GM13976 (cell line): Measurements from ENCODE around the gene CDH1.

Experiments used
- DNase-seq: peaks from one replicate; pipeline ENCODE4 v3.0.0; 2012; ENCODE audit warnings: low spot score
- in situ Hi-C: fragments of 300-500 bp; cut with MboI; formaldehyde crosslinking; loops from one replicate; pipeline ENCODE4 v1.12.0; 2022; ENCODE audit warnings: low sequenced_read_pairs, mixed read lengths, inconsistent platforms; ENCODE audit not compliant: unreplicated experiment
- TF ChIP-seq, protein P1 (sequence below): IDR thresholded peaks from 2 replicates; pipeline ENCODE4 v1.5.1; 2012; ENCODE audit warnings: borderline replicate concordance, mild to moderate bottlenecking; ENCODE audit not compliant: insufficient read depth; ENCODE audit errors: extremely low read depth, missing control alignments, control extremely low read depth

CDH1 gene

DNA sequence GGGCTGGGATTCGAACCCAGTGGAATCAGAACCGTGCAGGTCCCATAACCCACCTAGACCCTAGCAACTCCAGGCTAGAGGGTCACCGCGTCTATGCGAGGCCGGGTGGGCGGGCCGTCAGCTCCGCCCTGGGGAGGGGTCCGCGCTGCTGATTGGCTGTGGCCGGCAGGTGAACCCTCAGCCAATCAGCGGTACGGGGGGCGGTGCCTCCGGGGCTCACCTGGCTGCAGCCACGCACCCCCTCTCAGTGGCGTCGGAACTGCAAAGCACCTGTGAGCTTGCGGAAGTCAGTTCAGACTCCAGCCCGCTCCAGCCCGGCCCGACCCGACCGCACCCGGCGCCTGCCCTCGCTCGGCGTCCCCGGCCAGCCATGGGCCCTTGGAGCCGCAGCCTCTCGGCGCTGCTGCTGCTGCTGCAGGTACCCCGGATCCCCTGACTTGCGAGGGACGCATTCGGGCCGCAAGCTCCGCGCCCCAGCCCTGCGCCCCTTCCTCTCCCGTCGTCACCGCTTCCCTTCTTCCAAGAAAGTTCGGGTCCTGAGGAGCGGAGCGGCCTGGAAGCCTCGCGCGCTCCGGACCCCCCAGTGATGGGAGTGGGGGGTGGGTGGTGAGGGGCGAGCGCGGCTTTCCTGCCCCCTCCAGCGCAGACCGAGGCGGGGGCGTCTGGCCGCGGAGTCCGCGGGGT is at the start of gene CDH1:
Gene CDH1 (plus strand): TSS at position 247 of the 684 bp plus-strand sequence. CDS start 124 bp downstream, at position 371.
- TF ChIP-seq, protein P1, sequence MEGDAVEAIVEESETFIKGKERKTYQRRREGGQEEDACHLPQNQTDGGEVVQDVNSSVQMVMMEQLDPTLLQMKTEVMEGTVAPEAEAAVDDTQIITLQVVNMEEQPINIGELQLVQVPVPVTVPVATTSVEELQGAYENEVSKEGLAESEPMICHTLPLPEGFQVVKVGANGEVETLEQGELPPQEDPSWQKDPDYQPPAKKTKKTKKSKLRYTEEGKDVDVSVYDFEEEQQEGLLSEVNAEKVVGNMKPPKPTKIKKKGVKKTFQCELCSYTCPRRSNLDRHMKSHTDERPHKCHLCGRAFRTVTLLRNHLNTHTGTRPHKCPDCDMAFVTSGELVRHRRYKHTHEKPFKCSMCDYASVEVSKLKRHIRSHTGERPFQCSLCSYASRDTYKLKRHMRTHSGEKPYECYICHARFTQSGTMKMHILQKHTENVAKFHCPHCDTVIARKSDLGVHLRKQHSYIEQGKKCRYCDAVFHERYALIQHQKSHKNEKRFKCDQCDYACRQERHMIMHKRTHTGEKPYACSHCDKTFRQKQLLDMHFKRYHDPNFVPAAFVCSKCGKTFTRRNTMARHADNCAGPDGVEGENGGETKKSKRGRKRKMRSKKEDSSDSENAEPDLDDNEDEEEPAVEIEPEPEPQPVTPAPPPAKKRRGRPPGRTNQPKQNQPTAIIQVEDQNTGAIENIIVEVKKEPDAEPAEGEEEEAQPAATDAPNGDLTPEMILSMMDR = no peak
- in situ Hi-C loops = no loop called here
- DNase-seq = peak; percentile 65

DNA sequence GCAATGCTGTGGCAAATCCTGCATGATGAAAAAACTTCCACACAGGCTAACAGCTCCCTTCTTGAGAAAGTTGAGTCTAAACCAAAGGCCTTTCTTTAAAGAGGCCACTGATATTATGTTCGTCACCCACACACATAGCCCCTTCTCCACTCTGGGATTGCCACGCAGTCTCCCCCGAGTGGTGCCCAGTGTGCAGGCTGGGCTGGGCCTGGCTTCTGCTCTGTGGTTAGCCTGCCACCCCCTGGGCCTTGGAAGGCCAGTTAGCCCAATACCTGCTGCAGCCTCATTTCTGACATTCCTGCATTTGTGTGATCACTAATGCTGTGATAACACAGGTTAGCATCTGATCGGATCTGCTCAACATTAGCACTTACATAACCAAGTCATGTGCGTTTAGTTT is 47.2 kb upstream of the CDH1 start:
- TF ChIP-seq, protein P1 = no peak
- in situ Hi-C loops = no loop called here
- no peak for DNase-seq

DNA sequence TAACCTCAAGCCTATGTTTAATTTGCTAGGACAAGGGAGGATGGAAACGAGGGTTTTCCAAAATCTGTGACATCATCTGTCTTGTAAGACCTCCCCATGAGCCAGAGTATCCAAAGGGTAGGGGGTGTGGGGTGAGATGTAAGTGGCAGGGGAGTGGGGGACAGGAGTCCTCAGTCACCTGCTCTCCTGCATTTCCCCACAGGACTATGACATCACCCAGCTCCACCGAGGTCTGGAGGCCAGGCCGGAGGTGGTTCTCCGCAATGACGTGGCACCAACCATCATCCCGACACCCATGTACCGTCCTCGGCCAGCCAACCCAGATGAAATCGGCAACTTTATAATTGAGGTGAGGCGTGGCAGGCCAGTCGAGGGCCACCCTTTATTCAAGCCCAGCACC is 41.5 kb upstream of the CDH1 start:
- no peak for DNase-seq
- in situ Hi-C loops = no loop called here
- TF ChIP-seq, protein P1 = no peak

DNA sequence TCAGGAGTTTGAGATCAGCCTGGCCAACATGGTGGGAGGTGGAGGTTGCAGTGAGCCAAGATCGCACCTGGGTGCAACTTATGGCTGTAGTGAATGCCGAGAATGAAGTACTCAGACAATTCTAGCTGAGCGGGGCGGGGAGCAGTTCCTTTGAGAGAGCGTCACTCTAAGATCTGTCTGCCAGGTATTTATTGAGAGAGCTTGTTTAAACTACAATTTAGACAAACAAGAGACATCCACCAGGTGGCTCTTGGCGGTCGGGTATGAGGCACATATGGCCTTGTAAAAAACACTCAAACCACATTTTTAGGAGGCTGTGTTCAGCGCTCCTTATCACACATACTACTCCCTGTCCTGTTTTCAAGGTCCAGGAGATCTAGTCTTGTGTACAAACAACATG is 40.6 kb upstream of the CDH1 start:
- TF ChIP-seq, protein P1 = no peak
- DNase-seq = no peak

DNA sequence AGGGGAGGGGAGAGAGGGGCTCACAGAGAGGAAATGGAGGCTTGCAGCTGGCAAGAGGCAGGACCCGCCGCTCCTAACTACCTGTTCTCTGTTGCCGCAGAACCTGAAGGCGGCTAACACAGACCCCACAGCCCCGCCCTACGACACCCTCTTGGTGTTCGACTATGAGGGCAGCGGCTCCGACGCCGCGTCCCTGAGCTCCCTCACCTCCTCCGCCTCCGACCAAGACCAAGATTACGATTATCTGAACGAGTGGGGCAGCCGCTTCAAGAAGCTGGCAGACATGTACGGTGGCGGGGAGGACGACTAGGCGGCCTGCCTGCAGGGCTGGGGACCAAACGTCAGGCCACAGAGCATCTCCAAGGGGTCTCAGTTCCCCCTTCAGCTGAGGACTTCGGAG is 39.0 kb upstream of the CDH1 start:
- no peak for DNase-seq
- TF ChIP-seq, protein P1 = no peak
- in situ Hi-C loops = no loop called here

More for the DNA sequence above, 40.6 kb upstream of the CDH1 start:
- in situ Hi-C loops = no loop called here

DNA sequence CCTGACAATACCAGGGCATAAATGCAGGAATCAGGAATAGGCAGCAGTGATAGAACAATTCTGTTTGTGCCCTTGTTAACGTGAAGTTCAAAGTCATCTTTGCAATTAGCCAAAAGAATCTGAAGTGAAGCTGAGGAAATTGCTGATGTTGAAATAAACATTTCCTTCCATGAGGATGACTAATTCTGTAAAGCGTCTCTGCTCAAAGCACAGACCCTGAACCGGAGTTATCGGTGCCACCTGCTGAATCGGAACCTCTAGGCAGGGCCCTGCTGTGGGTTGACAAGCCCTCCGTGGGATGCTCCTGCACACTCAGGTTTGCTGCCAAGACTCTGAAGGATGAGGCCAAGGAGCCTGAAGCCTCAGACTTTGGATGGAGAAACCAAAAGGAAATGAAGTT is 37.0 kb upstream of the CDH1 start:
- in situ Hi-C loops = loop anchor here (10.0 kb wide), 2 partner anchors 105 to 415 kb away; no protein-coding TSS in a partner anchor
- TF ChIP-seq, protein P1 = no peak
- no peak for DNase-seq
